HG03135 (cell line): Measurements from ENCODE around the gene ADGRD1.
A peak's percentile ranks its signal among the peaks of the same experiment; 100 is the strongest.
"Not testable (repeated sequence)": the region's sequence is repeated elsewhere in the genome, so short reads cannot be mapped to it uniquely, and the experiment has no call there.

ENCODE experiments used
- ATAC-seq: cut with Tn5 transposase; IDR thresholded peaks from one replicate; pipeline ENCODE4 v1.9.1; 2021; ENCODE audit warnings: mild to moderate bottlenecking, moderate library complexity; ENCODE audit not compliant: unreplicated experiment

The ADGRD1 gene

DNA sequence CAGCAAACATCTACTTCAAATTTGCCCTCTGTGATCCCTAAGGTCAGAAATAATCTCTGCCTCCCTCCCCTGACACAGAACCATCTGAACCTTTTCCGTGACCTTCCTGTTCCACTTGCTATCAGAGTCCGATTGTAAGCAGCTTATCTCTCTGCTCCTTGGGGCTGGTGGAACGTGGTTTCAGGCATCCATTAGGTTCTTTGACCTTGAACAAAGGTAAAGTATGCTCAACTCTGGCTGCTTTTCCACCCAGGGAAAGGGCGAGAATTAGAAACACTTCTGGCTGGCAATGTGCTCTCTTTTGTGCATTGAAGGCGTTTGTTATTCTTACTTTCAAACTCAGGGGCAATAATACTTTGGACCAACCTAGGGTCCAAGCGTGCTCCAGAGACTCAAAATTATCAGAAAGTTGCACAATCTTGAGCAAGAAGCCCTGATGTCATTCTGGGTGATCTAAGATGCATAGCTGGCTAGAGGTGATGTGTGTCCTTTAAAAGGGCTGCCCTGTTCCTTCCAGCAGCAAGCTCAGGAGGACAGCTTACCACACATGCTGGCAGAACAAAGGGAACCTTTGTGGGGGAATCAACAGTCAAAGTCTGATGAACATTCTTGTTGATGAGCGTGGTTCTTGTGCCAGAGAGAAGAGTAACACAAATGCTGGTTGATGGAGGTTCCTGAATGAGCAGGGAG lies 29.8 kb downstream of the ADGRD1 start:
- no peak for ATAC-seq

DNA sequence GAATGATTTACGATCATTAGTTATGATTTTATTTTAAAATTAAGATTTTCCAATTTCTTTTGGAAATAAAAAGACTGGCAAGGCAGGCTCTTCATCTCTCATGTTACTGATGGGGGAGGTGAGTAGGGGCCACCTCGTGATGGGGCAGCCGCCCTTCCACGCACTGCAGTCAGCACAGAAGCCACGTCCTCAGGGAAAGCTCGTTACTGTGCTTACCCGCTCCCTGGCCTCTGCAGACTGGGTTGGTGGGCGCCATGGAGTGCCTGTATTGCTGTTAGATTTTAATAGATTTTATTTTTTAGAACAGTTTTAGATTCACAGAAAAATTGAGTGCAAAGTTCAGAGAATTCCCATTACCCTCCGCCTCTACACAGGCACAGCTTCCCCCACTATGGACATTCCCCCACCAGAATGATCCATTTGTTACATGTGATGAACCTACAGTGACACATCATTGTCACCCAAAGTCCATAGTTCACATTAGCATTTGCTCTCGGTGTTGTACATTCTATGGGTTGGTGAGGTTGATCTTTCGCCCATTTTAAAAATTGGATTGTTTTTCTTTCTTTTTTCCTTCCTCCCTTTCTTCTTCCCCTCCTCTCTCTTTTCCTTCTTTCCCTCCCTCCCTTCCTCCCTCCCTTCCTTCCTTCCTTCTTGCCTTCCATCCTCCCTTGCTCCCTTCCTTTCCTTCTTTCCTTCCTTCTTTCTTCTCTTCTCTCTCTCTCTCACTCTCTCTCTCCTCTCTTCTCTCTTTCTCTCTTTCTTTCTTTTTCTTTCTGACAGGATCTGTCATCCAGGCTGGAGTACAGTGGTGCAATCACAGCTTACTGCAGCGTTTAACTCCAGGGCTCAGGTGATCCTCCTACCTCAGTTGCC lies 30.7 kb downstream of the ADGRD1 start:
- no peak for ATAC-seq

DNA sequence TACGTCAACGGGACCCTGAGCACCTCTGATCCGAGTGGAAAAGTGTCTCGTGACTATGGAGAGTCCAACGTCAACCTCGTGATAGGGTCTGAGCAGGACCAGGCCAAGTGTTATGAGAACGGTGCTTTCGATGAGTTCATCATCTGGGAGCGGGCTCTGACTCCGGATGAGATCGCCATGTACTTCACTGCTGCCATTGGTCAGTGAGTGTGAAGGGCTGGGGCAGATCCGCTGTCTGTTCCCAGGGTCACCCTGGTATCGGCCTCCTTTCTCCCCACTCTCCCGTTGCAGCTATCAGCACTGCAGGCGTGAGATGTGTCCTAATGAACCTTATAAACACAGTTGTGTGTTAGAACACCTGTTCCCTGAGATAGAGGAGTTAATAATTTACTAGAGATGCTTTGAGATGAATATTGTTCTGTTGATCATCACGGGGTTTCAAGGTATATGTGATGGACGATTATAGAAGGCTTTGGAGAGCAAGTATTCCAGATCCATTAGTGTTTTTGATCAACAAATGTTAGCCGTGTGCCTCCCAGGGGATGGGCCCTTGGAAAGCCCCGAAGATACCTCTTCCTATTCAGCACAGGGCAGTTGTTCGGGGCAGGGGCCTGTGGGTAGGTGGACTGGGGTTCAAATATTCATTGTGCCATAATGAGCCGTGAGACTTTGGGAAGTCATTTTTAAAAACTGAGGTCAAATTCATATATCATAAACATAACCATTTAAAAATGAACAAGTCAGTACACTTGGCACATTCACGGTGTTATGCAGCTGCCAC lies 33.6 kb downstream of the ADGRD1 start:
- no peak for ATAC-seq

DNA sequence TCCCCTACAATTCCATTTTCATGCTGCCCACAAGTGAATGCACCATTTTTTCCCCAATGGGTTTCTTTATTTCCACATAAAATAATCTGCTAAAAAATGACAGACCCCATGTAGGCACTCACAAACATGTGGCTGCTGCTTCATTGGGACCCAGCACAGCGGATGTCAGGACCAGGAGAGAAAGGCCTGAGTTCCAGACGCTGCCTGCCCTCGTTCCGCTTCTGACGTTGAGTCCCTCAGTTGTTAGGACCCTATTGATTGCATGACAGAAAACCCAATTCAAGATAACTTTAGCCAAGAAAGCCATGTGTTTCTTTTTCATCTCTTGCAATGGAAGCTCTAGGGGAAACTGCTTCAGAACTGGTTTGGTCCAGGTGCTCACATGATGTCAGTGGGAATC lies 34.6 kb downstream of the ADGRD1 start:
- no peak for ATAC-seq

DNA sequence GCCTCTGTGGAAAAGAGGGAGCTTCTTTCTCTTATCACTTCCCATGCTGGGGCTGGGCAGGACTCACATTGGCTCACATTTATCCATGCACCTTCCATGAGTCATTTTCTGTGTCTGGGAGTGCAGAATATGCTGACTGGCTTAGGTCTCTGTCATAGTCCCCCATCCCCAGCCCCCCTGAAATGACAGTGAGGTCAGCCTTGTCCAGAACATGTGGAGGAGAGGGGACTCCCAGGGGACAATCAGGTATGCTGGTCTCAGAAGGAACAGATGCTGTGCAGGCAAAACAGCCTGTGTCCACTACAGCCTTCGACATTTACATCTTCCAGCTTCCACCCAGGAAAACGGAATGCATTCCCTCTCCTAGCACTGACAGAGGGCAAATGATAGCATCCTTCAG lies 35.0 kb downstream of the ADGRD1 start:
- ATAC-seq: no peak

- ATAC-seq: no peak
Observed at GRCh38 chr12:130989391-130989790, 35.7 kb downstream of the ADGRD1 start.

GRCh38 chr12:130990034-130990433 lies 36.3 kb downstream of the ADGRD1 start:
- ATAC-seq: no peak

DNA sequence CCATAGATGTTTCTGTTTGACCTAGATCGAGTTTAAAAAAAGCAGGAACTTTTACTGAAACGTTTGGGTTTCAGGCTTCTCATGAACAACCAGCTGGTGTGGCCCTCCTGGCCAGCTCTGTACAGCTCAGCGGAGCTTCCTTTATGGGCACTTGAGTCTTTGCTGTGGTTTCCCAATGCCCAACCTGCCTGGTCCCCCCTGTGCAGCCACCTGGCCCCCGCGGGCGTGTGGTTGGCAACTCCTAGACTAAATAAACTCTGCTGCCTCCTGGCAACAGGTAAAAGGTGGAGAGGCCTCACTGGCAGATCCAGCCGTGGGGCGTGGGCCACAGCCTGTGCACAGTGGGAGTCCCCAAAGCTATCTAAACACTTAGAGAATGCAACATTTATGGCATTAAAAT lies 38.7 kb downstream of the ADGRD1 start:
- no peak for ATAC-seq

DNA sequence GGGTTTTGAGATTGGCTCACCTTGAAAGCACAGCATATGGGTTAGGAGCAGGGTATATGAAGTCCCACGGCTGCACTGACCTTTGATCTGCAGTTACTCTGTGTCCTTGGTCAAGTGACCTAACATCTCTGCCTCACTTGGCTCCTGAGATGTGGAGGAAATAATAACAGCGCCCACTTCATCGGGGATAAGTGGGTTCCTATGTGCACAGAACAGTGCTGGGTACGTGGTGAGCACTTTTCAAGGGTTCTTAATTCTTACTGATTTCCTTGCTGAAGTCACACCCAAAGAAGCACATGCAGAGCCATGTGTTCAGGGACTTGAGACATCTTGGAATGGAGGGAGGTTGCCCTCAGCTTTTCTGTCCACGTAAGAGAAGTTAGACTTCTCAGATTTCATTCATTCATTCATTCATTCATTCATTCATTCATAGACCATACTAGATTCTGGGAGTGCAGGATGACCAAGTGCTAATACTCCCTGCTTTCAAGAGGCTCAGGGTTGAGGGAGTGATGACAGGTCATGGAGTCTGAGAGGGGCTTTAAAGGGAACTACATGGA lies 39.4 kb downstream of the ADGRD1 start:
- no peak for ATAC-seq

GRCh38 chr12:130993759-130994670 lies 40.3 kb downstream of the ADGRD1 start:
- ATAC-seq: no peak

DNA sequence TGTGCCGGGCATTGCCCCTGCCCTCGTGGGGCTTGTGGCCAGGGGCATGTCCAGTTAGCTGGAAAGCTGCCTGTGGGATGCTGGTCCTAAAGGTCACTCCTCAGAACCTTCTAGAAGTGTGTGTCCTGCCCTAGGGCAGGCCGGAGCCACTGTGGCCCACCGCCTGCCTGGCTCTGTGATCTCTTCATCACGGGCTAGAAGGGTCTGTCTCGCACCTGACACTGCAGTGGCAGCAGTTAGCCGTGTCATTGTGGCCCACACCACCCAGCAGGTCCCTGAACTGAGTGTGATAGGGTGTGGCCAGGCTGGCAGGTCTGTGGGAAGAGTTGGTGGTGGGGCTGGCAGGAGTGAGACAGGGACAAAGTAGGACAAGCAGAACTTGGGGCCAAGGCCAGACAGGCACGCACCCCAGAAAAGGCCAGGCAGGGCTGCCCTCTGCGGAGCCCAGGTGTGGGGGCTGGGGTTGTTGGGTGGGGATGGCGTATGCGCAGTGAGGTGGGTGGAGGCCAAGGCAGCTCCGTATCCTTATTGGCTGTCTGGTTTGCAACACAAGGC lies 41.2 kb downstream of the ADGRD1 start:
- ATAC-seq: no peak

- ATAC-seq: not testable (repeated sequence)
Observed at GRCh38 chr12:130995386-130995969, 41.8 kb downstream of the ADGRD1 start.

GRCh38 chr12:130998136-130998535 lies 44.4 kb downstream of the ADGRD1 start:
- ATAC-seq: no peak

- no peak for ATAC-seq
Observed at GRCh38 chr12:131000000-131000486, 46.3 kb downstream of the ADGRD1 start.

DNA sequence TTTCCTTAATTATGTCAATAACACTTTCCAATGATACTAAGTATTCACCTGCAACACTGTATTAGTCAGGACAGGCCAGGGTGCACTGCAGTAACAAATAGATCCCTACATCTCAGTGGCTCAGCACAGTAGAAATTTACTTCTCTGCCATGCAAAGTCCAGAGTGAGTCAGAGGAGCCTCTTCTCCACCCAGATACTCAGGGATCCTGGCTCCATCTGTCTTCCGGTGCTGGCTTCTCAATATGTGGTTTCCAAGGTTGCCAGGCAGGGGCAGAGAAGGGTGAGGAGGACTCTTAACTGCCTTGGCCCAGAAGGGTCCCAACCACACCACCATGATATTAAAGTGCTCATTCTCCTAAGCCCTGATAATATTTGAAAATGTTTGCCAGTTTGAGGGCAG lies 47.8 kb downstream of the ADGRD1 start:
- ATAC-seq: no peak

GRCh38 chr12:131002216-131002631 lies 48.5 kb downstream of the ADGRD1 start:
- ATAC-seq: peak; percentile 76

GRCh38 chr12:131003036-131003715 lies 49.5 kb downstream of the ADGRD1 start:
- ATAC-seq: no peak

DNA sequence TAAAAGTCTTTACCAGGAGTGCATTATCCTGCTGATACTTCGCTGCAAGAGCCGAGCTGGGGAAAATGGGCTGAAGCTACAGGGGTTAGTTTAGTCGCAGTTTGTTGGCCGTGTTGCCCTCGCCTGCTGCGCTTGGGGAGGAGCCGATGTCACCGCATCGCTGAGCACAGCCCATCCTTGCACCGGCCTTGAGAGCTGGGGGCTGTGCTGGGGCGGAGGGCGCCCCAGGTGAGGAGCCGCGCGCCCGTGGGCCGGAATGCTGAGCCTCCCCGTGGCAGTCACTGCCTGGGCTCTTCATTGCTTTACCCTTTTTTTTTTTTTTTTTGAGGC lies 50.0 kb downstream of the ADGRD1 start:
- ATAC-seq: no peak

GRCh38 chr12:131004166-131004565 lies 50.5 kb downstream of the ADGRD1 start:
- no peak for ATAC-seq
